Measurements from ENCODE around the gene TXNRD1.
"Not testable (repeated sequence)": the region's sequence is repeated elsewhere in the genome, so short reads cannot be mapped to it uniquely, and the experiment has no call there.

TXNRD1 gene

GRCh38 chr12:104197264-104197663, 18.3 kb upstream of the TXNRD1 start:
- DNase-seq: no peak

- no peak for DNase-seq
Measured at GRCh38 chr12:104199964-104200363, 15.6 kb upstream of the TXNRD1 start.

GRCh38 chr12:104201238-104202001, 14.2 kb upstream of the TXNRD1 start:
- DNase-seq: peak; percentile 71

- DNase-seq: no peak
Measured at GRCh38 chr12:104204690-104205480, 10.7 kb upstream of the TXNRD1 start.

GRCh38 chr12:104207416-104208205, 8.0 kb upstream of the TXNRD1 start:
- DNase-seq: no peak

GRCh38 chr12:104212516-104212915, 3.1 kb upstream of the TXNRD1 start:
- no peak for DNase-seq

GRCh38 chr12:104213952-104214351, 1.6 kb upstream of the TXNRD1 start:
- DNase-seq: no peak

- DNase-seq: no peak
Measured at GRCh38 chr12:104216521-104216924, 944 bp downstream of the TXNRD1 start.

GRCh38 chr12:104218506-104218905, 2.9 kb downstream of the TXNRD1 start:
- not testable (repeated sequence) for DNase-seq

- peak; percentile 41 for DNase-seq
Measured at GRCh38 chr12:104218935-104219334, 3.4 kb downstream of the TXNRD1 start.

GRCh38 chr12:104219361-104219892, 3.8 kb downstream of the TXNRD1 start:
- peak; percentile 45 for DNase-seq

GRCh38 chr12:104219908-104220404, 4.4 kb downstream of the TXNRD1 start:
- DNase-seq: peak; percentile 92

GRCh38 chr12:104220931-104221330, 5.4 kb downstream of the TXNRD1 start:
- no peak for DNase-seq

- no peak for DNase-seq
Measured at GRCh38 chr12:104222976-104223375, 7.4 kb downstream of the TXNRD1 start.

- peak; percentile 18 for DNase-seq
Measured at GRCh38 chr12:104223712-104224111, 8.1 kb downstream of the TXNRD1 start.

GRCh38 chr12:104226672-104227071, 11.1 kb downstream of the TXNRD1 start:
- no peak for DNase-seq

- DNase-seq: no peak
Measured at GRCh38 chr12:104230304-104231095, 14.9 kb downstream of the TXNRD1 start.

GRCh38 chr12:104232609-104233280, 17.2 kb downstream of the TXNRD1 start:
- DNase-seq: no peak

- no peak for DNase-seq
Measured at GRCh38 chr12:104234926-104235499, 19.4 kb downstream of the TXNRD1 start.

- DNase-seq: no peak
Measured at GRCh38 chr12:104237930-104238329, 22.4 kb downstream of the TXNRD1 start.
